Stimulated activated CD4-positive, alpha-beta T cell treated with anti-CD3 and anti-CD28 coated beads, Interleukin-1b, Interleukin-23, amount 100 ng/mL, for 1 hour (primary cell): ENCODE data around the gene GYG2.
"Not testable (repeated sequence)": the region's sequence is repeated elsewhere in the genome, so short reads cannot be mapped to it uniquely, and the experiment has no call there.

Experiments
- DNase-seq, 2 donors: peaks; one replicate each; pipeline ENCODE4 v3.0.0-alpha.2; 2020; ENCODE audit warnings: low read depth in 2 of 2

The GYG2 gene

GRCh38 chrX:2812161-2812907 lies 16.4 kb upstream of the GYG2 start:
- DNase-seq = not testable (repeated sequence)

- no peak for DNase-seq
Observed at GRCh38 chrX:2817036-2817435, 11.7 kb upstream of the GYG2 start.

- no peak for DNase-seq
Observed at GRCh38 chrX:2819345-2820135, 9.2 kb upstream of the GYG2 start.

GRCh38 chrX:2820136-2820771 lies 8.5 kb upstream of the GYG2 start:
- DNase-seq = no peak

- DNase-seq = no peak
Observed at GRCh38 chrX:2823795-2824386, 4.8 kb upstream of the GYG2 start.

- no peak for DNase-seq
Observed at GRCh38 chrX:2824886-2825285, 3.8 kb upstream of the GYG2 start.

- no peak for DNase-seq
Observed at GRCh38 chrX:2828959-2829411, 255 bp downstream of the GYG2 start.

- DNase-seq = no peak
Observed at GRCh38 chrX:2829469-2830246, 928 bp downstream of the GYG2 start.

- no peak for DNase-seq
Observed at GRCh38 chrX:2831471-2832228, 2.9 kb downstream of the GYG2 start.

- DNase-seq = no peak
Observed at GRCh38 chrX:2837961-2838360, 9.2 kb downstream of the GYG2 start.

- no peak for DNase-seq
Observed at GRCh38 chrX:2840961-2841360, 12.2 kb downstream of the GYG2 start.

- no peak for DNase-seq
Observed at GRCh38 chrX:2841537-2841936, 12.8 kb downstream of the GYG2 start.

GRCh38 chrX:2846992-2847391 lies 18.3 kb downstream of the GYG2 start:
- DNase-seq = no peak

- DNase-seq = no peak
Observed at GRCh38 chrX:2848871-2849301, 20.2 kb downstream of the GYG2 start.

- DNase-seq = no peak
Observed at GRCh38 chrX:2854918-2855317, 26.2 kb downstream of the GYG2 start.

GRCh38 chrX:2855761-2856160 lies 27.0 kb downstream of the GYG2 start:
- DNase-seq = no peak

- no peak for DNase-seq
Observed at GRCh38 chrX:2857566-2857965, 28.8 kb downstream of the GYG2 start.

- no peak for DNase-seq
Observed at GRCh38 chrX:2859197-2859797, 30.6 kb downstream of the GYG2 start.

- no peak for DNase-seq
Observed at GRCh38 chrX:2862404-2862803, 33.7 kb downstream of the GYG2 start.

GRCh38 chrX:2863646-2864045 lies 34.9 kb downstream of the GYG2 start:
- no peak for DNase-seq
